Transverse colon (tissue), 4 donors: ENCODE measurements around the gene MDP1. TPM values are rescaled to one million over a fixed set of nuclear protein-coding genes. Genes with fewer than 3 reads are reported as not detected.
A peak's percentile ranks its signal among the peaks of the same experiment; 100 is the strongest.

Source experiments
- DNase-seq: peaks from one replicate; pipeline ENCODE4 v3.0.0-alpha.2; 2019
- H3K27ac ChIP-seq, 4 donors: fragments of 200-600 bp; sonication (generic); 2 replicates each; pipeline ENCODE4 v1.5.1; 2016 to 2018; ENCODE audit warnings: inconsistent platforms in 4 of 4
- H3K27me3 ChIP-seq: fragments of 200-600 bp; sonication (generic); 2 replicates; pipeline ENCODE4 v1.5.1; 2017; ENCODE audit warnings: inconsistent platforms
- H3K36me3 ChIP-seq, 4 donors: fragments of 200-600 bp; sonication (generic); 2 replicates each; pipeline ENCODE4 v1.5.1; 2017 to 2019; ENCODE audit warnings: inconsistent platforms in 4 of 4
- H3K4me1 ChIP-seq, 4 donors: fragments of 200-600 bp; sonication (generic); 2 replicates each; pipeline ENCODE4 v1.5.1; 2017 to 2020; ENCODE audit warnings: inconsistent platforms in 4 of 4
- H3K4me3 ChIP-seq, 4 donors: fragments of 200-600 bp; sonication (generic); 1 replicate in 1 of 4; 2 replicates in 3 of 4; pipeline versions ENCODE4 v1.5.1 to v1.6.1; 2017 to 2019; ENCODE audit warnings: inconsistent platforms in 4 of 4
- H3K9me3 ChIP-seq, 2 donors: fragments of 200-600 bp; sonication (generic); 2 replicates each; pipeline ENCODE4 v1.5.1; 2017 to 2019; ENCODE audit warnings: inconsistent platforms in 2 of 2
- CTCF ChIP-seq, 5 experiments: fragments of 200-600 bp in 3 of 5; fragments of 450-650 bp in 2 of 5; sonication (generic) in 3 of 5; IDR thresholded peaks; 1 replicate in 2 of 5; 2 replicates in 3 of 5; pipeline ENCODE4 v1.5.1; 2016 to 2017; ENCODE audit warnings: antibody characterized with exemption in 5 of 5, inconsistent platforms in 3 of 5, mild to moderate bottlenecking in 2 of 5, moderate library complexity in 1 of 5
- EP300 ChIP-seq: sonication (generic); formaldehyde crosslinking; IDR thresholded peaks from one replicate; pipeline ENCODE4 v1.6.1; 2017; ENCODE audit warnings: antibody characterized with exemption, low read depth
- POLR2A ChIP-seq: fragments of 450-650 bp; IDR thresholded peaks from one replicate; pipeline ENCODE4 v1.6.1; 2016; ENCODE audit warnings: antibody characterized with exemption, mild to moderate bottlenecking, moderate library complexity
- POLR2AphosphoS5 ChIP-seq, 3 donors: sonication (generic); formaldehyde crosslinking; IDR thresholded peaks; one replicate each; pipeline ENCODE4 v1.6.1; 2016; ENCODE audit warnings: antibody characterized with exemption in 3 of 3
- WGBS, 2 donors: methylation state at CpG; one replicate each; pipeline ENCODE4 v1.1.5; 2018; ENCODE audit warnings: low coverage in 1 of 2; 5-methylcytosine and 5-hydroxymethylcytosine counted together
- in situ Hi-C, 4 donors: fragments of 200-750 bp; cut with MboI; loops; one replicate each; pipeline versions ENCODE4 v1.15.0 to v1.15.1; 2017; ENCODE audit warnings: low sequenced_read_pairs in 3 of 4, low pct_ligation_motif_present in 1 of 4, low pct_unique_long_range_greater_than_20kb in 1 of 4
- intact Hi-C: fragments of 100-400 bp; cut with DNase I; formaldehyde crosslinking; loops from one replicate; pipeline ENCODE4 v1.15.1; 2023; ENCODE audit warnings: low total_unique reads
- total RNA-seq, 4 donors: library from RNA; depleted of rRNA; stranded (reverse); fragments of >200 nt; gene quantifications; one replicate each; pipeline ENCODE4 v1.1.0, GENCODE V29; 2016

Gene MDP1
- total RNA-seq, 4 donors from 2014 or later = 11.1 to 116 (median 40.2) TPM

GRCh38 chr14:24253936-24254335 is 38.1 kb upstream of the MDP1 start:
- no peaks in the 10 kb centered on the region for H3K36me3 ChIP-seq
- H3K4me3 ChIP-seq = no peak overlapping the region
- 78% methylated on average over 7 of the region's 7 CpGs; no CpG with 5 or more reads in 1 of the 2 donors for WGBS, 2 donors
- in situ Hi-C loops = no loop called here
- TF ChIP-seq POLR2A (no peak), CTCF (IDR thresholded peaks at IDR 0.05) (no peak), EP300 (no peak), POLR2AphosphoS5 (IDR thresholded peaks at IDR 0.05) (no peak)
- no peaks in the 10 kb centered on the region for H3K27me3 ChIP-seq
- no peak overlapping the region for H3K27ac ChIP-seq
- intact Hi-C loops = no loop called here
- no peaks in the 10 kb centered on the region for H3K4me1 ChIP-seq
- DNase-seq = no peak
- H3K9me3 ChIP-seq = no peaks in the 10 kb centered on the region

- in situ Hi-C loops = no loop called here
- H3K27ac ChIP-seq = no peak overlapping the region
- H3K9me3 ChIP-seq = no peaks in the 10 kb centered on the region
- H3K36me3 ChIP-seq = no peaks in the 10 kb centered on the region
- TF ChIP-seq CTCF (IDR thresholded peaks at IDR 0.05) (no peak), POLR2A (no peak), EP300 (no peak), POLR2AphosphoS5 (IDR thresholded peaks at IDR 0.05) (no peak)
- H3K27me3 ChIP-seq = no peaks in the 10 kb centered on the region
- H3K4me3 ChIP-seq = no peak overlapping the region
- H3K4me1 ChIP-seq = no peaks in the 10 kb centered on the region
- DNase-seq = no peak
- intact Hi-C loops = no loop called here
- 84% methylated on average over 11 of the region's 11 CpGs; no CpG with 5 or more reads in 1 of the 2 donors for WGBS, 2 donors
These were observed 36.6 kb upstream of the MDP1 start for GRCh38 chr14:24252289-24253124.

- Histone ChIP-seq H3K27me3 (no peaks in the 10 kb centered on the region), H3K9me3 (no peaks in the 10 kb centered on the region), H3K27ac (no peak overlapping the region), H3K36me3 (no peaks in the 10 kb centered on the region), H3K4me3 (no peak overlapping the region), H3K4me1 (no peaks in the 10 kb centered on the region)
- in situ Hi-C loops (no loop called here), intact Hi-C loops (no loop called here)
- no peak for DNase-seq
- no peak for TF ChIP-seq CTCF (IDR thresholded peaks at IDR 0.05)
- TF ChIP-seq POLR2A = no peak
- TF ChIP-seq POLR2AphosphoS5 (IDR thresholded peaks at IDR 0.05) = no peak
- no peak for TF ChIP-seq EP300
- WGBS, 2 donors = 92 to 100% methylated on average over 1 of the region's 1 CpG
These were observed 36.0 kb upstream of the MDP1 start for GRCh38 chr14:24251880-24252288.

- DNase-seq = peak; percentile 6
- in situ Hi-C loops = no loop called here
- no peaks in the 10 kb centered on the region for H3K36me3 ChIP-seq
These were observed 34.5 kb upstream of the MDP1 start for GRCh38 chr14:24250354-24250753.

More at GRCh38 chr14:24250354-24250753, 34.5 kb upstream of the MDP1 start:
- no peak overlapping the region for H3K4me3 ChIP-seq
- intact Hi-C loops = no loop called here
- no peak overlapping the region for H3K27ac ChIP-seq
- no peaks in the 10 kb centered on the region for H3K9me3 ChIP-seq
- H3K27me3 ChIP-seq = no peaks in the 10 kb centered on the region
- no peaks in the 10 kb centered on the region for H3K4me1 ChIP-seq
- 73 to 76% methylated on average over 4 of the region's 4 CpGs for WGBS, 2 donors
- TF ChIP-seq POLR2A (no peak), EP300 (no peak), POLR2AphosphoS5 (IDR thresholded peaks at IDR 0.05) (no peak)
